GM19023 (cell line): ENCODE measurements around the gene IPO11.
"Not testable (repeated sequence)": the region's sequence is repeated elsewhere in the genome, so short reads cannot be mapped to it uniquely, and the experiment has no call there.

Source experiments
- ATAC-seq: cut with Tn5 transposase; IDR thresholded peaks from one replicate; pipeline ENCODE4 v1.9.1; 2021; ENCODE audit warnings: mild to moderate bottlenecking, moderate library complexity; ENCODE audit not compliant: unreplicated experiment

The IPO11 gene

DNA sequence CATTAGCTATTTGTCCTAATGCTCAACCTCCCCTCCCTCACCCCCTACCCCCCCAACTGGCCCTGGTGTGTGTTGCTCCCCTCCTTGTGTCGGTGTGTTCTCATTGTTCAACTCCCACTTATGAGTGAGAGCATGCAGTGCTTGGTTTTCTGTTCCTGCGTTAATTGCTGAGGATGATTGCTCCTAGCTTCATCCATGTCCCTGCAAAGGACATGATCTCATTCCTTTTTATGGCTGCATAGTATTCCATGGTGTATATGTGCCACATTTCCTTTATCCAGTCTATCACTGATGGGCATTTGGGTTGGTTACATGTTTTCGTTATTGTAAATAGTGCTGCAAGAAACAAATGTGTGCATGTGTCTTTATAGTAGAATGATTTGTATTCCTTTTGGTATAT is 153.2 kb downstream of the IPO11 start:
- ATAC-seq, result not testable (repeated sequence)

DNA sequence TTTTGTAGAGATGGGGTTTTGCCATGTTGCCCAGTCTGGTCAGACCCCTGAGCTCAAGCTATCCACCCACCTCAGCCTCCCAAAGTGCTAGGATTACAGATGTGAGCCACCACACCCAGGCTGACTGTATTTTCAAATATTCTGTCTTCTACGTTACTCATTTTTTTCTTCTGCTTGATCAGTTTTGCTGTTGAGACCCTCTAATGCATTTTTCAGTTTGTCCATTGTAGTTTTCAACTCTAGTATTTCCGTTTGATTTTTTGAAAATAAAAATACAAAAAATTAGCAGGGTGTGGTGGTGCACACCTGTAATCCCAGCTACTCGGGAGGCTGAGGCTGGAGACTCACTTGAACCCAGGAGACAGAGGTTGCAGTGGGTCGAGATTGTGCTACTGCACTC is 155.6 kb downstream of the IPO11 start:
- no peak for ATAC-seq

DNA sequence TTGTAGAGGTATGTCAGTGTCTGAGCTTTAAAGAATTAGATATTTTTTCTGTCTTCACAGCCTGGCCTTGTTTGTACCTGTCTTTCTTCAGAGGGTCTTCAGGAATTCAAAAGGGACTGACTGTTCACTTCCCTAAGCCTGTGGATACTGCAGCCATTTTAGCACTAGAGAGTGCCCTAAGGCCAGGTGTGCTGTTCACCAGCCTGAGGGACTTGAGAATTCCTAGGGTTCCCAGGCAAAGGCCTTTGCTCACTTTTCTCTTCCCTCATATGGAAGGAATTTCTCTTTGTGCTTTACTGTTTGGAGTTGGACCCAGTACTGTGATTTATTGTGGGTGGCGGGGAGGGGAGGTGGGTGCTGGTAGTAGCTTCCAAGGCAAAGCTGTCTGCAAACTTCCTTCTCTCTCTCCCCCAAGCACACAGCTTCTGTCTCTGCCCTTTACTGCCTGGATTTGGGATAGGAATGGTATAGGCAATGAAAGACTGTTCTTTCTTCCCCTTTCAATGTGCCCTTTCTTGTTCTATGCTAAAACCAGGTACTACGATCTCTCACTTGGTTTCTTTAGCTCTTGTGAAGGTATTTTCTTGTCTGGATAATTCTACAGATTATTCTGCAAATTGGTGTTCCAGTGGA is 156.4 kb downstream of the IPO11 start:
- ATAC-seq, result no peak

DNA sequence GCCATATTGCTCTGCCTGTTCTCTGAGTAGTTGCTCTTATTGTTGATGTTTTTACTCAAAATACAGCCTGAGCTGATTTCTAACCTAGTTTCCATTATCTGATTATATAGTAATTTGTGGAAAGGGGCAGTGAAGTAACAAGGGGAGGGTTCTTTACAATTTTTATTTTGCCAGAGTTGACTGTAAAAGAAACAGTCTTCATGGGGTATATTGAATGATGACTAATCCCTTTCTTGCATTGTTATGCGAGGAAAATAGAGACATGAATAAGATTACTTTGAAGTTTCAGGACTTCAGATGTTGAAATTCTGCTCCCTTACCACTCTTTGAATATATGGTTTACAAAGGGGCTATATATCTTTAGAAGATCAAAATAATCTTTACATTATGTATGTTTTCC is 156.9 kb downstream of the IPO11 start:
- no peak for ATAC-seq

DNA sequence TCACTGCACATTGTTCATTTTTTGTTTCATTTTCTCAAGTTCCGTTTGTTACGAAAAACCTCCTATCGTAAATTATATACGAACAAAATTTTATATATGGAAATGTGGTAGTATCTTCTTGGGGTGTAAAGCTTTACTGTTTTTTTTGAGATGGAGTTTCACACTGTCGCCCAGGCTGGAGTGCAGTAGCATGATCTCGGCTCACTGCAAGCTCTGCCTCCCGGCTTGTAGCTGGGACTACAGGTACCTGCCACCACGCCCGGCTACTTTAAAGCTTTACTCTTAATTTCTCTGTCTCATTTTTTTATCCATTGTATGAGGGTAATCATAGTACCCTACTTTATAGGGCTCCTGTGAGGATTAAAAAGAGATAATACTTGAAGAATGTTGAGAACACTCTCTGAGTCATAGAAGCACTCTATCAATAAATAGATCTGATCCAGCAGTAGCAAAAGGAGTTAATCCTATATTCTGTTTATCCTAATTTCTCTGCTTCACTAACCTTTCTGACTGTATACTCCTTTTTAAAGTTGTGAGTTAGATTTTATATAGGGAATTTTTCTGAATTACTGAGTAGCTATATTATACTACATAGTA is 160.5 kb downstream of the IPO11 start:
- no peak for ATAC-seq

DNA sequence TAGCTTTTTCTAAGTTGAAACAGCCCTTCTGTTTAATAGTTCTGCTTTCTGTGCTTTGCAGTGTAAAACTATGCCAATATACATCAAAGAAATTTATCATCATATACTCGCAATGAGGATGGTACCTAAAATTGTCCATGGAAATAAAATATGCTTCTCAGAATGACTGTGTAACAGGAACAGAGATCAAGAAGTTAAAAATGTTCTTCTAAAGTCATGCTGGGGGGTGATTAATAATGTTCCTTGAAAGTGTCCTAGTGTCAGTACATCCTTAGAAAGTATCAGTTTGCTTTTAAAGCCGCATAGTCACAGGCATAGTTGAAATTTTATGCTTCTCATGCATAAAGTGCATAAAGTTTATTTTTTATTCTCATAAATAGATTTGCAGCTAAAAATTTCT is 162.0 kb downstream of the IPO11 start:
- ATAC-seq, result no peak

DNA sequence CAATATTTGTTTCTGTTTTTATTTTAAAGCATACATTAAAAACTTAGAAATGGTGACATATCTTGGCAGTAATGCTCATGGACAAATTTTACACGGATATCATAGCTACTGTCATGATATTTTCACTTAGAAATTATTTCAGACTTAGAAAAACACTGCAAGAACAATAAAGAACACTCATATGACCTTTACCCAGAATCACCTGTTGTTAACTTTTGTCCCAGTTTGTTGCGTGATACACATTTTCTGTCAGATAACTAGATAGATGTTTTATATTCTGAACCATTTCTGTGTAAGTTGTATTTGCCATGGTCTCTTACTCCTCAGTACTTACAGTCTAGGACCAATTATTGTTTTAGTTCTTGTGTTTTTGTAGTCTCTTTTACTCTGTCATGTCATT is 162.5 kb downstream of the IPO11 start:
- no peak for ATAC-seq

DNA sequence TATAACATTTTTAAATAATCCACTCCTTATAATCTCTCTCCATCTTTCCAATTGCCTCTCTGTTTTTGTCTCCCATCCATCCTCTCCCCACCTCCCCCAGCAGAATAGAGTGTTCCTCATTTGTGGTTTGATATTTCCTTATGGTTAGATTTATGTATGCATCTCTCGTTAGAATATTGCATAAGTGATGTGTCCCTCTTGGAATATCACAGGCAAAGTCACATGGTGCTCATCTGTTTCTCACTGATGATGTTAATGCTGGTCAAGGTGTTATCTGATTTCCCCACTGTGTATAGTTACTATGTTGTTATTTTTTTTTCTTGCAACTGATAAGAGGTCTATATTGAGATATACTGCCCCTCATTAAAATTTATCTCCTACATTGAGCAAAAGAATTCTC is 162.9 kb downstream of the IPO11 start:
- ATAC-seq, result no peak

DNA sequence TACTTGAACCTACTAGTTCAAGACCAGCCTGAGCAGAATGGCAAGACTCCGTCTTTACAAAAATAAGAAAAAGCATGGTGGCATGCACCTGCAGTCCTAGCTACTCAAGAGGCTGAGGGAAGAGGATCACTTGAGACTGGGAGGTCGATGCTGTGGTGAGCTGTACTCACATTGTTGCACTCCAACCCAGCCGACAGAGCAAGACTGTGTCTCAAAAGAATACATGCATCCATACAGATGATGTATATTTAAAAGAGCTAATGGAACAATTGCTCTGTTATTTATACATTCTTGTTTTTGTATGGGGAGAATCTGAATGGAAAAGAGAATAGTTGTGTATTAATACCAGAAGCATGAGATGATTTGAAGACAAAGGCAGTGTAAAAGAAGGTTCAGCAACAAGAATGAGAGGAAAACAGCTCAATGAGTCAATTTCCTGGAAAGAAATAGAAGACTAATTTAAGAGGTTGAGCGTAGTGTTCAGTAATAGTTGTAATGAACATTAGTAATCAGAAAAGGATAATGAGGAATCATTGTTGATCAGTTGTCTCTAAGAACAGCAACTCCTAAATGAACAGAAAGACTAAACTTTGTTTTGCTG is 164.1 kb downstream of the IPO11 start:
- ATAC-seq, result no peak

GRCh38 chr5:62577488-62577887 is 164.9 kb downstream of the IPO11 start:
- ATAC-seq, result no peak

GRCh38 chr5:62578540-62578939 is 166.0 kb downstream of the IPO11 start, which contains the start of gene LRRC70:
Gene LRRC70, plus strand, starts transcription at chr5:62578819. Its CDS starts 620 bp downstream, at chr5:62579439.
- peak; percentile 76 for ATAC-seq

GRCh38 chr5:62579761-62580160 is 167.2 kb downstream of the IPO11 start:
- ATAC-seq, result no peak

- no peak for ATAC-seq
Measured at GRCh38 chr5:62581836-62582597, 169.5 kb downstream of the IPO11 start.

DNA sequence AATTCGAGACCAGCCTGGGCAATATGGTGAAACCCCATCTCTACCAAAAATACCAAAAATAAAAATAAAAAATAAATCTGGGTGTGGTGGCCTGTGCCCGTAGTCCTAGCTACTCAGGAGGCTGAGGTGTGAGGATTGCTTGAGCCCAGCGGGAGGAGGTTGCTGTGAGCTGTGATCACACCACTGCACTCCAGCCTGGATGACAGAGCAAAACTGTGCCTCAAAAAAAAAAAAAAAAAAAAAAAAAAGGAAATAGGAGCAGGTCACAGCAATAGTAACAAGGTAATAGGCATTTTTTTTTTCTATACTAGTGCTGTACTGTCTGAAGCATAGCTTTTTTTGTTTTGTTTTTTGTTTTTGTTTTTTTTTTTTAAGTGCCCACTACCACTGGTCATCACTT is 171.8 kb downstream of the IPO11 start:
- no peak for ATAC-seq

GRCh38 chr5:62585306-62585705 is 172.7 kb downstream of the IPO11 start:
- no peak for ATAC-seq

GRCh38 chr5:62585751-62586150 is 173.2 kb downstream of the IPO11 start:
- ATAC-seq, result no peak

DNA sequence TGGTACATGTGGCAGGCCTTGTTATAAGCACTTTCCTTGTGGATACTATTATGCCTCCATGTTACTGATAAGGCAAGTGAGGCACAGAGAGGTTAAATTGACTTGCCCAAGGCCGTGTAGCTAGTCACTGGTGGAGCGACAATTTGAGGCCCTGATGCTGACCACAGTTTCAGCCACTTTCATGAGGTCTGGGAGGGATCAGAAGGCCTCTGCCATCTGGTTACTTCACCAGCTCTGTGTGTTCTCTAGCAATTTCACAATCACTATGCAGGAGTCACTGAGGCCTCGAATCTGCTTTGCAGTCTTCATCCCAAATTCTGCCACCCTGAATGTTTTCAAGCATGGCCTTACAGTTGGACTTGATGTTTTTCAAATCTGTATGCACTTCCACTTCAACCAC is 175.2 kb downstream of the IPO11 start:
- ATAC-seq, result peak; percentile 45

- ATAC-seq, result no peak
Measured at GRCh38 chr5:62588668-62589067, 176.1 kb downstream of the IPO11 start.

DNA sequence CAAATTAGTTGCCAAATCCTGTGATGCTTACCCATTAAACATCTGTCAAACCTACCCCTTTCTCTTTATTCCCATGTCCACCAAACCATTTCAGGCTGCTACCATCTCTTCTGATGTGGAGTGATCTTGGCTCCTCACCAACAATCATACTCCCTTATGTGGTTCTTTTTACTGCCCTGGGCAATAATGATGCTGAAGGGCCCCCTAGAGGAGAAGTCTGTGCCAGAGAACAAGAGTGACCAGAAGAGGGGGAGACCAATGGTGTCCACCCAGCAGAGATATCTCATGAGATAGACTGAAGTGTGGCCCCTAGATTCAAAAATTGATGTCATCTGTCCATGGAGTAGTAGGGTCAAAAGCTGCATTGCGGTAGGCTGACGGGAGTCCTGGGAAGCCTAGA is 176.9 kb downstream of the IPO11 start:
- ATAC-seq, result no peak

DNA sequence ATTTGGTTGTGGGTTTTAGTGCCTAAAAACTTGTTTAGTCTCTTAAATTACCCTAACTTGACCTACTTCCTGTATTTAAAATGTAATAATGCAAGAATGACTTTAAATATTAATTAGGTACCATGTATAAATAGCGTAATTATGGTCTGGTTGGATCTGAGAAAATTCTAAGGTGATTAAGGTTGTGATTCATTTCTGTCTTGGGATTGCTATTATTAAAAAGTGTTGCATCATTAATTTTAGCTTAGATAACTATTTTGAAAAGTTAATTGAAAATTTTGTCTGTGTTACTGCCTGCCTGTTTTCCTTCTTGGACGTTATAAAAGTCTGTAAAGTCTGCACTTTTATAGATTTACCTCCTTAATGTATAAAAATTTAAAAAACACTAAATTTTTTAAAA is 177.8 kb downstream of the IPO11 start:
- ATAC-seq, result no peak

- ATAC-seq, result no peak
Measured at GRCh38 chr5:62592558-62592957, 180.0 kb downstream of the IPO11 start.

DNA sequence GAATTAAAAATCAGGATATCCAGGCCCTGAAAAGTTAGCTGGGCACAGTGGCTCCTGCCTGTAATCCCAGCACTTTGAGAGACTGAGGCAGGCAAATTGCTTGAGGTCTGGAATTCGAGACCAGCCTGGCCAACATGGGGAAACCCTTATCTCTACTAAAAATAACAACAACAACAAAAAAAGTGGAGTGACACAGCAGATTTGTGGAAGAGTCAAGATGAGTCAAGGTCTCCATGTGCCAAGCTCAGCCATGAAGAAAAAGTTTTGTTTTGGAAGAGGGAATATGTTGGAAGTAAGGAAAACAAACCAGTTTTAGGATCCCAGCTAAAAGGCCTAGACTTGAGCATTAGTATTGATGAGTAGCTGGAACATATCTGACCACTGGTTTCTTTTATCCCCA is 180.8 kb downstream of the IPO11 start:
- ATAC-seq, result no peak
